ENCODE results near the gene YOD1.

YOD1 gene

GRCh38 chr1:207088161-207088560, 37.2 kb upstream of the YOD1 start:
- TF ChIP-seq CTCF (IDR thresholded peaks at IDR 0.05), result no peak

- TF ChIP-seq CTCF (IDR thresholded peaks at IDR 0.05), result no peak
Observed at GRCh38 chr1:207085887-207086286, 34.9 kb upstream of the YOD1 start.

- TF ChIP-seq CTCF (IDR thresholded peaks at IDR 0.05), result peak; percentile 65
Observed at GRCh38 chr1:207084701-207085180, 33.7 kb upstream of the YOD1 start.

- TF ChIP-seq CTCF (IDR thresholded peaks at IDR 0.05), result no peak
Observed at GRCh38 chr1:207084232-207084631, 33.2 kb upstream of the YOD1 start.

- no peak for TF ChIP-seq CTCF (IDR thresholded peaks at IDR 0.05)
Observed at GRCh38 chr1:207081806-207082205, 30.8 kb upstream of the YOD1 start.

- TF ChIP-seq CTCF (IDR thresholded peaks at IDR 0.05), result no peak
Observed at GRCh38 chr1:207081088-207081487, 30.1 kb upstream of the YOD1 start.

- TF ChIP-seq CTCF (IDR thresholded peaks at IDR 0.05), result no peak
Observed at GRCh38 chr1:207079706-207080241, 28.8 kb upstream of the YOD1 start.

GRCh38 chr1:207078578-207079132, 27.6 kb upstream of the YOD1 start:
- TF ChIP-seq CTCF (IDR thresholded peaks at IDR 0.05), result no peak
